HepG2 (cell line): ENCODE data around the gene FITM2. TPM values are rescaled to one million over a fixed set of nuclear protein-coding genes. Genes with fewer than 3 reads are reported as not detected.

Source experiments
- CENPBD1 ChIP-seq: sonication (generic); formaldehyde crosslinking; IDR thresholded peaks from 2 replicates; pipeline ENCODE4 v1.8.0; 2022; ENCODE audit warnings: missing genetic modification reagents, low read depth, mild to moderate bottlenecking, borderline replicate concordance
- E2F5 ChIP-seq: sonication (generic); formaldehyde crosslinking; conservative IDR thresholded peaks from 2 replicates; pipeline ENCODE4 v1.4.0; 2020; ENCODE audit warnings: missing genetic modification reagents
- ETS1 ChIP-seq: sonication (generic); formaldehyde crosslinking; IDR thresholded peaks from 2 replicates; pipeline ENCODE4 v1.4.0; 2020; ENCODE audit warnings: missing genetic modification reagents
- FOXP4 ChIP-seq: sonication (generic); formaldehyde crosslinking; IDR thresholded peaks from 2 replicates; pipeline ENCODE4 v1.4.0; 2020; ENCODE audit warnings: missing genetic modification reagents
- GATAD2A ChIP-seq: IDR thresholded peaks from 2 replicates; pipeline ENCODE4 v1.6.1; 2016
- HCFC1 ChIP-seq: fragments of 150-350 bp; IDR thresholded peaks from 2 replicates; pipeline ENCODE4 v1.6.1; 2014; ENCODE audit warnings: low read depth, low read length
- HDAC2 ChIP-seq: sonication (generic); formaldehyde crosslinking; IDR thresholded peaks from 2 replicates; pipeline ENCODE4 v1.4.0; 2020; ENCODE audit warnings: missing genetic modification reagents
- KLF15 ChIP-seq: sonication (generic); formaldehyde crosslinking; IDR thresholded peaks from 2 replicates; pipeline ENCODE4 v1.8.1; 2023; ENCODE audit warnings: borderline replicate concordance, mild to moderate bottlenecking, inconsistent platforms, missing genetic modification reagents, mixed read lengths
- ONECUT2 ChIP-seq: sonication (generic); formaldehyde crosslinking; IDR thresholded peaks from 2 replicates; pipeline ENCODE4 v1.4.0; 2020; ENCODE audit warnings: missing genetic modification reagents
- PAWR ChIP-seq: sonication (generic); formaldehyde crosslinking; IDR thresholded peaks from 2 replicates; pipeline ENCODE4 v1.4.0; 2020; ENCODE audit warnings: missing genetic modification reagents, mild to moderate bottlenecking, borderline replicate concordance
- RARG ChIP-seq: sonication (generic); formaldehyde crosslinking; IDR thresholded peaks from 2 replicates; pipeline ENCODE4 v1.4.0; 2020; ENCODE audit warnings: low read depth, mild to moderate bottlenecking, missing genetic modification reagents
- TOPORS ChIP-seq: sonication (generic); formaldehyde crosslinking; IDR thresholded peaks from 2 replicates; pipeline ENCODE4 v1.8.0; 2023; ENCODE audit warnings: mild to moderate bottlenecking, missing genetic modification reagents
- TRIM22 ChIP-seq: fragments of 450-650 bp; IDR thresholded peaks from 2 replicates; pipeline ENCODE4 v1.6.1; 2017
- WIZ ChIP-seq: sonication (generic); formaldehyde crosslinking; IDR thresholded peaks from 2 replicates; pipeline ENCODE4 v1.5.1; 2020; ENCODE audit warnings: mild to moderate bottlenecking, missing genetic modification reagents
- ZBTB8A ChIP-seq: sonication (generic); formaldehyde crosslinking; IDR thresholded peaks from 2 replicates; pipeline ENCODE4 v1.4.0; 2020; ENCODE audit warnings: mild to moderate bottlenecking, low read depth, missing genetic modification reagents, borderline replicate concordance
- ZC3H13 ChIP-seq: sonication (generic); formaldehyde crosslinking; IDR thresholded peaks from 2 replicates; pipeline ENCODE4 v1.8.1; 2023; ENCODE audit warnings: mild to moderate bottlenecking, missing genetic modification reagents, moderate library complexity
- ZFX ChIP-seq: sonication (generic); formaldehyde crosslinking; IDR thresholded peaks from 2 replicates; pipeline ENCODE4 v1.4.0; 2020; ENCODE audit warnings: mild to moderate bottlenecking, low read depth, missing genetic modification reagents, moderate library complexity
- ZMAT3 ChIP-seq: sonication (generic); formaldehyde crosslinking; conservative IDR thresholded peaks from 2 replicates; pipeline ENCODE4 v1.7.0; 2021; ENCODE audit warnings: missing genetic modification reagents
- ZNF121 ChIP-seq: sonication (generic); formaldehyde crosslinking; IDR thresholded peaks from 2 replicates; pipeline ENCODE4 v1.5.0; 2020; ENCODE audit warnings: mild to moderate bottlenecking, missing genetic modification reagents
- ZNF160 ChIP-seq: sonication (generic); formaldehyde crosslinking; IDR thresholded peaks from 2 replicates; pipeline ENCODE4 v1.8.0; 2022; ENCODE audit warnings: mild to moderate bottlenecking, inconsistent platforms, missing genetic modification reagents
- ZNF180 ChIP-seq: sonication (generic); formaldehyde crosslinking; IDR thresholded peaks from 2 replicates; pipeline ENCODE4 v1.4.0; 2020; ENCODE audit warnings: low read depth, missing genetic modification reagents, borderline replicate concordance
- ZNF282 ChIP-seq: fragments of 450-650 bp; IDR thresholded peaks from 2 replicates; pipeline ENCODE4 v1.6.1; 2018; ENCODE audit not compliant: partially characterized antibody
- ZNF546 ChIP-seq: sonication (generic); formaldehyde crosslinking; conservative IDR thresholded peaks from 2 replicates; pipeline ENCODE4 v1.8.1; 2023; ENCODE audit warnings: mild to moderate bottlenecking, missing genetic modification reagents
- ZNF563 ChIP-seq: sonication (generic); formaldehyde crosslinking; IDR thresholded peaks from 2 replicates; pipeline ENCODE4 v1.8.0; 2022; ENCODE audit warnings: mild to moderate bottlenecking, moderate library complexity, missing genetic modification reagents
- ZNF607 ChIP-seq: sonication (generic); formaldehyde crosslinking; IDR thresholded peaks from 2 replicates; pipeline ENCODE4 v1.5.1; 2020; ENCODE audit warnings: missing genetic modification reagents, mild to moderate bottlenecking, borderline replicate concordance
- ZNF7 ChIP-seq: IDR thresholded peaks from 2 replicates; pipeline ENCODE4 v1.6.1; 2016; ENCODE audit warnings: missing biosample characterization, missing genetic modification reagents
- polyA plus RNA-seq, 8 experiments: library from polyadenylated mRNA; depleted of rRNA in 3 of 8; stranded (reverse) in 7 of 8; unstranded in 1 of 8; fragments of >200 nt; fragmentation: Illumina TruSeq in 4 of 8; extraction: Trizol in 4 of 8; gene quantifications; 2 replicates each; pipeline versions ENCODE4 v1.2.1 to v1.2.3, GENCODE V29; 2011 to 2016; ENCODE audit warnings: low read depth in 4 of 8, missing spikeins in 1 of 8, mixed read lengths in 1 of 8; ENCODE audit not compliant: insufficient read depth in 1 of 8
- total RNA-seq, 5 experiments: library from RNA; depleted of rRNA; stranded (reverse); fragments of >200 nt; fragmentation: Illumina TruSeq; extraction: Trizol; gene quantifications; 2 replicates each; pipeline ENCODE4 v1.2.3, GENCODE V29; 2016; ENCODE audit warnings: low read depth in 1 of 5

Gene FITM2
- total and polyA plus RNA-seq, 2 of the 13 experiments (the other 11 are each of a cell fraction or from before 2014, with no cell fraction given) = 9.6 to 24.5 TPM

GRCh38 chr20:44274303-44275017 is 36.5 kb downstream of the FITM2 start (continued):
- TF ChIP-seq ZNF563 (CRISPR knock-in tag) (no peak), GATAD2A (peak; percentile 47; the same call in 1 of the 2 replicates), ZNF121 (CRISPR knock-in tag) (no peak; the same call in 1 of the 2 replicates), E2F5 (no peak), KLF15 (CRISPR knock-in tag) (no peak), PAWR (no peak), HCFC1 (no peak), TRIM22 (no peak), HDAC2 (peak; percentile 76; the same call in 1 of the 2 replicates), RARG (CRISPR knock-in tag) (no peak), ZBTB8A (no peak), CENPBD1 (no peak), ZNF7 (CRISPR knock-in tag) (no peak), ZNF160 (CRISPR knock-in tag) (no peak), WIZ (CRISPR knock-in tag) (no peak), ZNF180 (no peak), ZMAT3 (CRISPR knock-in tag) (no peak), FOXP4 (CRISPR knock-in tag) (peak; percentile 47; the same call in 1 of the 2 replicates), ONECUT2 (CRISPR knock-in tag) (no peak), TOPORS (CRISPR knock-in tag) (no peak), ZNF282 (no peak), ZC3H13 (no peak), ZFX (peak; percentile 60), ZNF607 (CRISPR knock-in tag) (no peak), ZNF546 (CRISPR knock-in tag) (no peak), ETS1 (CRISPR knock-in tag) (no peak)
